T-cell (primary cell): ENCODE results near the gene RAB11FIP4. TPM values are rescaled to one million over a fixed set of nuclear protein-coding genes. Genes with fewer than 3 reads are reported as not detected.

ENCODE experiments used
- ATAC-seq, 4 experiments: fragments of 200-7000 bp in 3 of 4; fragments of 150-1000 bp in 1 of 4; cut with Tn5 transposase; replicated peaks in 1 of 4; 1 replicate in 3 of 4; 2 replicates in 1 of 4; pipeline ENCODE4 v1.10.0; 2021; ENCODE audit warnings: moderate library complexity in 3 of 4, mild to moderate bottlenecking in 2 of 4, moderate number of reproducible peaks in 1 of 4
- CTCF ChIA-PET, 2 donors: fragments of 300-600 bp; sonication (Branson Sonifier 250); formaldehyde crosslinking; loops; one replicate each; lab custom pipeline; 2022; ENCODE audit warnings: antibody characterized with exemption in 2 of 2; lab: Charles Lee
- POLR2A ChIA-PET, 2 donors: fragments of 300-600 bp; sonication (Branson Sonifier 250); formaldehyde crosslinking; loops; one replicate each; lab custom pipeline; 2022; ENCODE audit warnings: antibody characterized with exemption in 2 of 2; lab: Charles Lee
- DNase-seq, 35 experiments: peaks; one replicate each; pipeline versions ENCODE4 v3.0.0 to v3.0.0-alpha.2; 2013 to 2023
- H3K27ac ChIP-seq: one replicate; pipeline ENCODE4 v1.5.1; 2013; ENCODE audit warnings: low read length
- H3K27me3 ChIP-seq, 2 experiments: replicated peaks in 1 of 2; 1 replicate in 1 of 2; 2 replicates in 1 of 2; pipeline versions ENCODE4 v1.6.1 to v1.7.0; 2013; ENCODE audit warnings: low read length in 1 of 2, mixed read lengths in 1 of 2; ENCODE audit not compliant: control insufficient read depth in 2 of 2, insufficient read depth in 2 of 2; ENCODE audit errors: extremely low read depth in 1 of 2
- H3K36me3 ChIP-seq, 2 donors: 1 replicate in 1 of 2; 2 replicates in 1 of 2; pipeline versions ENCODE4 v1.6.1 to v1.7.0; 2013; ENCODE audit warnings: low read length in 1 of 2; ENCODE audit not compliant: control insufficient read depth in 2 of 2, insufficient read depth in 1 of 2; ENCODE audit errors: extremely low read depth in 1 of 2
- H3K4me1 ChIP-seq, 2 experiments: 1 replicate in 1 of 2; 2 replicates in 1 of 2; pipeline versions ENCODE4 v1.6.1 to v1.7.0; 2013; ENCODE audit warnings: low read length in 2 of 2, mixed read lengths in 1 of 2; ENCODE audit not compliant: insufficient read depth in 2 of 2, control insufficient read depth in 1 of 2; ENCODE audit errors: extremely low read depth in 1 of 2
- H3K4me3 ChIP-seq, 2 donors: 1 replicate in 1 of 2; 2 replicates in 1 of 2; pipeline versions ENCODE4 v1.5.1 to v1.7.0; 2013; ENCODE audit warnings: mild to moderate bottlenecking in 2 of 2, low read length in 1 of 2, moderate library complexity in 1 of 2; ENCODE audit not compliant: control insufficient read depth in 1 of 2; ENCODE audit errors: extremely low read depth in 1 of 2
- H3K9me3 ChIP-seq: 2 replicates; pipeline ENCODE4 v1.7.0; 2013
- H3K27ac Mint-ChIP-seq, 2 donors: one replicate each; pipeline ENCODE4 v1.8.0; 2020 to 2021; ENCODE audit warnings: mild to moderate bottlenecking in 2 of 2, mixed read lengths in 2 of 2
- H3K27me3 Mint-ChIP-seq, 2 donors: one replicate each; pipeline ENCODE4 v1.8.0; 2021 to 2022; ENCODE audit warnings: mixed read lengths in 2 of 2
- H3K36me3 Mint-ChIP-seq: one replicate; pipeline ENCODE4 v1.8.0; 2021; ENCODE audit warnings: mixed read lengths
- H3K4me1 Mint-ChIP-seq, 3 donors: one replicate each; pipeline ENCODE4 v1.8.0; 2020 to 2022; ENCODE audit warnings: mixed read lengths in 3 of 3, mild to moderate bottlenecking in 1 of 3
- H3K4me3 Mint-ChIP-seq, 3 donors: one replicate each; pipeline ENCODE4 v1.8.0; 2020 to 2022; ENCODE audit warnings: mild to moderate bottlenecking in 3 of 3, mixed read lengths in 3 of 3, moderate library complexity in 3 of 3
- H3K9me3 Mint-ChIP-seq, 3 donors: one replicate each; pipeline ENCODE4 v1.8.0; 2020 to 2022; ENCODE audit warnings: mixed read lengths in 3 of 3
- WGBS: methylation state at CpG from one replicate; pipeline ENCODE4 v1.1.5; 2013; ENCODE audit warnings: missing lambda C conversion rate; ENCODE audit not compliant: insufficient coverage; 5-methylcytosine and 5-hydroxymethylcytosine counted together
- total RNA-seq, 35 experiments: library from RNA in 6 of 35; stranded (reverse) in 6 of 35; fragments of 120-200 nt in 1 of 35; gene quantifications; one replicate each; pipeline versions ENCODE4 v1.2.1 to v1.2.4 and lab custom pipeline; 2013 to 2026

The RAB11FIP4 gene
- total RNA-seq, 5 donors from 2014 or later (not counting 1 experiment from before 2014, with no cell fraction given), result 45.6 to 72.6 (median 50.1) TPM

- Mint-ChIP-seq H3K27me3 (no peaks in the 10 kb centered on the region), H3K4me3 (no peak overlapping the region), H3K36me3 (no peaks in the 10 kb centered on the region), H3K9me3 (no peaks in the 10 kb centered on the region), H3K27ac (no peak overlapping the region), H3K4me1 (no peaks in the 10 kb centered on the region)
- H3K27me3 ChIP-seq, result no peaks in the 10 kb centered on the region
- no peak overlapping the region for H3K4me3 ChIP-seq
- ChIA-PET CTCF (no interaction called here), POLR2A (no interaction called here)
- no peaks in the 10 kb centered on the region for H3K4me1 ChIP-seq
- H3K27ac ChIP-seq, result no peak overlapping the region
- H3K36me3 ChIP-seq, result no peaks in the 10 kb centered on the region
- H3K9me3 ChIP-seq, result no peaks in the 10 kb centered on the region
- 76% methylated on average over 6 of the region's 6 CpGs for WGBS
- DNase-seq (no peak), ATAC-seq (no peak)
Observed at GRCh38 chr17:31573861-31574260, 182.4 kb downstream of the RAB11FIP4 start.

- H3K27me3 ChIP-seq, result no peaks in the 10 kb centered on the region
- Mint-ChIP-seq H3K36me3 (no peaks in the 10 kb centered on the region), H3K9me3 (no peaks in the 10 kb centered on the region), H3K4me1 (no peaks in the 10 kb centered on the region), H3K4me3 (no peak overlapping the region), H3K27me3 (no peaks in the 10 kb centered on the region), H3K27ac (no peak overlapping the region)
- ChIA-PET CTCF (no interaction called here), POLR2A (no interaction called here)
- no peak overlapping the region for H3K27ac ChIP-seq
- WGBS, result 95% methylated on average over 10 of the region's 10 CpGs
- H3K4me1 ChIP-seq, result no peaks in the 10 kb centered on the region
- no peak for ATAC-seq
- DNase-seq, result no peak
- no peaks in the 10 kb centered on the region for H3K9me3 ChIP-seq
- no peak overlapping the region for H3K4me3 ChIP-seq
- H3K36me3 ChIP-seq, result no peaks in the 10 kb centered on the region
Observed at GRCh38 chr17:31574458-31574857, 183.0 kb downstream of the RAB11FIP4 start.

GRCh38 chr17:31575043-31575442 lies 183.6 kb downstream of the RAB11FIP4 start:
- Histone ChIP-seq H3K4me3 (no peak overlapping the region), H3K27ac (no peak overlapping the region), H3K36me3 (no peaks in the 10 kb centered on the region), H3K4me1 (no peaks in the 10 kb centered on the region), H3K9me3 (no peaks in the 10 kb centered on the region), H3K27me3 (peaks cover 0 to 2% of the 10 kb centered on the region in 2 experiments)
- Mint-ChIP-seq H3K9me3 (no peaks in the 10 kb centered on the region), H3K27ac (no peak overlapping the region), H3K27me3 (no peaks in the 10 kb centered on the region), H3K4me3 (no peak overlapping the region), H3K36me3 (no peaks in the 10 kb centered on the region), H3K4me1 (no peaks in the 10 kb centered on the region)
- no peak for ATAC-seq
- POLR2A ChIA-PET, result no interaction called here
- WGBS, result 89% methylated on average over 4 of the region's 13 CpGs
- CTCF ChIA-PET, result no interaction called here
- DNase-seq, result no peak

GRCh38 chr17:31579265-31579664 lies 187.8 kb downstream of the RAB11FIP4 start:
- H3K36me3 ChIP-seq, result no peaks in the 10 kb centered on the region
- no peaks in the 10 kb centered on the region for H3K9me3 ChIP-seq
- H3K36me3 Mint-ChIP-seq, result no peaks in the 10 kb centered on the region
- ChIA-PET POLR2A (no interaction called here), CTCF (no interaction called here)
- no peak overlapping the region for H3K4me3 ChIP-seq
- WGBS, result 80% methylated on average over 4 of the region's 4 CpGs
- H3K4me3 Mint-ChIP-seq, result no peak overlapping the region
- H3K27me3 ChIP-seq, result peaks cover 0 to 13% of the 10 kb centered on the region in 2 experiments
- no peaks in the 10 kb centered on the region for H3K4me1 ChIP-seq
- no peaks in the 10 kb centered on the region for H3K27me3 Mint-ChIP-seq
- no peak for ATAC-seq
- no peak overlapping the region for H3K27ac Mint-ChIP-seq
- DNase-seq, result no peak
- no peak overlapping the region for H3K27ac ChIP-seq
- H3K4me1 Mint-ChIP-seq, result peaks cover 0 to 7% (median 0%) of the 10 kb centered on the region in 3 donors
- H3K9me3 Mint-ChIP-seq, result no peaks in the 10 kb centered on the region

GRCh38 chr17:31580316-31580705 lies 188.8 kb downstream of the RAB11FIP4 start:
- Histone ChIP-seq H3K4me1 (no peaks in the 10 kb centered on the region), H3K36me3 (no peaks in the 10 kb centered on the region), H3K27ac (no peak overlapping the region), H3K27me3 (peaks cover 0 to 16% of the 10 kb centered on the region in 2 experiments), H3K4me3 (no peak overlapping the region), H3K9me3 (no peaks in the 10 kb centered on the region)
- H3K36me3 Mint-ChIP-seq, result no peaks in the 10 kb centered on the region
- ATAC-seq (no peak), DNase-seq (no peak)
- no peaks in the 10 kb centered on the region for H3K9me3 Mint-ChIP-seq
- WGBS, result 54% methylated on average over 2 of the region's 3 CpGs
- ChIA-PET POLR2A (no interaction called here), CTCF (no interaction called here)
- no peak overlapping the region for H3K27ac Mint-ChIP-seq
- H3K4me3 Mint-ChIP-seq, result no peak overlapping the region
- peaks cover 0 to 7% (median 0%) of the 10 kb centered on the region in 3 donors for H3K4me1 Mint-ChIP-seq
- H3K27me3 Mint-ChIP-seq, result no peaks in the 10 kb centered on the region

GRCh38 chr17:31580706-31581490 lies 189.4 kb downstream of the RAB11FIP4 start:
- Histone ChIP-seq H3K27me3 (peaks cover 0 to 20% of the 10 kb centered on the region in 2 experiments), H3K36me3 (no peaks in the 10 kb centered on the region), H3K4me3 (no peak overlapping the region), H3K4me1 (no peaks in the 10 kb centered on the region), H3K9me3 (no peaks in the 10 kb centered on the region), H3K27ac (no peak overlapping the region)
- Mint-ChIP-seq H3K4me1 (peaks cover 0 to 7% (median 0%) of the 10 kb centered on the region in 3 donors), H3K27me3 (no peaks in the 10 kb centered on the region), H3K9me3 (no peaks in the 10 kb centered on the region), H3K4me3 (no peak overlapping the region), H3K36me3 (no peaks in the 10 kb centered on the region), H3K27ac (no peak overlapping the region)
- CTCF ChIA-PET, result no interaction called here
- POLR2A ChIA-PET, result no interaction called here
- ATAC-seq (no peak), DNase-seq (peak in 1 of 35 experiments; percentile 12)
- WGBS, result 52% methylated on average over 15 of the region's 16 CpGs
